H1 (cell line): ENCODE results near the gene RELN. TPM values are rescaled to one million over a fixed set of nuclear protein-coding genes. Genes with fewer than 3 reads are reported as not detected.

Experiments used
- CTCF ChIA-PET: fragments of 300-600 bp; sonication (Branson Sonifier 250); formaldehyde crosslinking; loops from one replicate; lab custom pipeline; 2021; ENCODE audit not compliant: partially characterized antibody; lab: Charles Lee
- POLR2A ChIA-PET: fragments of 300-600 bp; sonication (Branson Sonifier 250); formaldehyde crosslinking; loops from one replicate; lab custom pipeline; 2021; ENCODE audit warnings: inconsistent platforms; ENCODE audit not compliant: partially characterized antibody; lab: Charles Lee
- DNase-seq, 2 experiments: peaks; one replicate each; pipeline versions ENCODE4 v3.0.0 to v3.0.0-alpha.2; 2010 to 2022; ENCODE audit warnings: low spot score in 2 of 2, low read depth in 1 of 2, mixed read lengths in 1 of 2
- FAIRE-seq: peaks from 2 replicates; lab custom pipeline; 2011; peaks lifted over from hg19 to GRCh38; lab: Jason Lieb, UNC
- H2AFZ ChIP-seq: 2 replicates; pipeline ENCODE4 v1.8.1; 2012; ENCODE audit warnings: low read length, inconsistent platforms
- H2AK5ac ChIP-seq: 2 replicates; pipeline ENCODE4 v1.6.1; 2013; ENCODE audit warnings: low read depth, low read length
- H2BK120ac ChIP-seq: replicated peaks from 2 replicates; pipeline ENCODE3; 2013; ENCODE audit warnings: low read depth, low read length, inconsistent platforms
- H2BK12ac ChIP-seq: 2 replicates; pipeline ENCODE4 v1.6.1; 2013; ENCODE audit warnings: low read depth, low read length
- H2BK15ac ChIP-seq: 2 replicates; pipeline ENCODE4 v1.6.1; 2013; ENCODE audit warnings: low read length
- H2BK20ac ChIP-seq: 2 replicates; pipeline ENCODE4 v1.6.1; 2013; ENCODE audit warnings: low read length
- H2BK5ac ChIP-seq: 2 replicates; pipeline ENCODE4 v1.6.1; 2013; ENCODE audit warnings: low read depth, low read length
- H3K14ac ChIP-seq: 2 replicates; pipeline ENCODE4 v1.6.1; 2013; ENCODE audit warnings: inconsistent platforms; ENCODE audit not compliant: insufficient read length
- H3K18ac ChIP-seq: 2 replicates; pipeline ENCODE4 v1.6.1; 2013; ENCODE audit warnings: low read length; ENCODE audit errors: extremely low read depth
- H3K23ac ChIP-seq: 2 replicates; pipeline ENCODE4 v1.6.1; 2013; ENCODE audit warnings: inconsistent platforms; ENCODE audit not compliant: insufficient read length
- H3K23me2 ChIP-seq: 2 replicates; pipeline ENCODE4 v1.6.1; 2013; ENCODE audit warnings: low read depth, low read length
- H3K27ac ChIP-seq: 2 replicates; pipeline ENCODE4 v1.6.1; 2011; ENCODE audit warnings: low read depth, low read length, inconsistent platforms
- H3K27me3 ChIP-seq, 4 experiments: replicated peaks in 1 of 4; 1 replicate in 1 of 4; 2 replicates in 3 of 4; pipeline versions ENCODE4 v1.6.1 to v1.8.1; 2011 to 2013; ENCODE audit warnings: low read length in 3 of 4, mild to moderate bottlenecking in 3 of 4, inconsistent platforms in 2 of 4, mixed read lengths in 2 of 4, moderate library complexity in 1 of 4; ENCODE audit not compliant: control insufficient read depth in 3 of 4, insufficient read depth in 3 of 4; ENCODE audit errors: extremely low read depth in 1 of 4
- H3K36me3 ChIP-seq, 4 experiments: 2 replicates each; pipeline versions ENCODE4 v1.6.1 to v1.8.1; 2011 to 2013; ENCODE audit warnings: mild to moderate bottlenecking in 4 of 4, low read length in 3 of 4, moderate library complexity in 2 of 4, control low read depth in 1 of 4, inconsistent platforms in 1 of 4; ENCODE audit not compliant: insufficient read depth in 4 of 4, control insufficient read depth in 2 of 4
- H3K4ac ChIP-seq: replicated peaks from 2 replicates; pipeline ENCODE3; 2013; ENCODE audit warnings: low read length, low read depth, mixed read lengths, inconsistent platforms; ENCODE audit not compliant: insufficient read length
- H3K4me1 ChIP-seq, 4 experiments: replicated peaks in 1 of 4; 1 replicate in 1 of 4; 2 replicates in 3 of 4; pipeline versions ENCODE4 v1.6.1 to v1.8.1; 2011 to 2013; ENCODE audit warnings: low read length in 3 of 4, inconsistent platforms in 2 of 4, mixed read lengths in 1 of 4; ENCODE audit not compliant: insufficient read depth in 4 of 4, control insufficient read depth in 3 of 4
- H3K4me2 ChIP-seq, 2 experiments: 2 replicates each; pipeline versions ENCODE4 v1.6.1 to v1.8.1; 2011 to 2013; ENCODE audit warnings: low read depth in 2 of 2, low read length in 2 of 2, control low read depth in 1 of 2, inconsistent platforms in 1 of 2, mild to moderate bottlenecking in 1 of 2; ENCODE audit not compliant: insufficient read depth in 1 of 2
- H3K4me3 ChIP-seq, 4 experiments: fragments of 200-600, 300-600 bp in 1 of 4; sonication (generic), shearing (Covaris generic), sonication (Bioruptor Twin) in 1 of 4; 2 replicates each; pipeline versions ENCODE4 v1.5.1 to v1.8.1; 2011 to 2016; ENCODE audit warnings: low read length in 4 of 4, low read depth in 3 of 4, control low read depth in 2 of 4, inconsistent platforms in 2 of 4, mild to moderate bottlenecking in 2 of 4, mixed read lengths in 1 of 4, moderate library complexity in 1 of 4; ENCODE audit not compliant: insufficient read depth in 2 of 4; ENCODE audit errors: extremely low read depth in 1 of 4
- H3K56ac ChIP-seq: replicated peaks from 2 replicates; pipeline ENCODE3; 2013; ENCODE audit warnings: low read depth, mild to moderate bottlenecking, mixed read lengths, low read length, inconsistent platforms; ENCODE audit not compliant: insufficient read length
- H3K79me1 ChIP-seq: 2 replicates; pipeline ENCODE4 v1.6.1; 2013; ENCODE audit warnings: low read depth, low read length, control low read depth
- H3K79me2 ChIP-seq, 2 experiments: 2 replicates each; pipeline versions ENCODE4 v1.6.1 to v1.8.1; 2012 to 2013; ENCODE audit warnings: low read length in 2 of 2, mild to moderate bottlenecking in 2 of 2, inconsistent platforms in 1 of 2; ENCODE audit not compliant: insufficient read depth in 2 of 2, control insufficient read depth in 1 of 2
- H3K9ac ChIP-seq, 4 experiments: replicated peaks in 1 of 4; 1 replicate in 1 of 4; 2 replicates in 3 of 4; pipeline versions ENCODE4 v1.6.1 to v1.8.1; 2011 to 2013; ENCODE audit warnings: low read depth in 3 of 4, low read length in 3 of 4, control low read depth in 2 of 4, mild to moderate bottlenecking in 2 of 4, moderate library complexity in 2 of 4, inconsistent platforms in 1 of 4; ENCODE audit errors: extremely low read depth in 1 of 4
- H3K9me3 ChIP-seq, 2 experiments: 2 replicates each; pipeline versions ENCODE4 v1.6.1 to v1.8.1; 2012 to 2013; ENCODE audit warnings: mild to moderate bottlenecking in 2 of 2, moderate library complexity in 2 of 2, control low read depth in 1 of 2, inconsistent platforms in 1 of 2, low read depth in 1 of 2, low read length in 1 of 2, mixed read lengths in 1 of 2; ENCODE audit not compliant: insufficient read depth in 2 of 2
- H4K20me1 ChIP-seq, 2 experiments: replicated peaks in 1 of 2; 2 replicates each; pipeline versions ENCODE3 to v1.8.1; 2011 to 2013; ENCODE audit warnings: inconsistent platforms in 2 of 2, low read length in 2 of 2, mild to moderate bottlenecking in 1 of 2; ENCODE audit not compliant: insufficient read depth in 2 of 2, control insufficient read depth in 1 of 2
- H4K5ac ChIP-seq: 2 replicates; pipeline ENCODE4 v1.6.1; 2013; ENCODE audit warnings: low read length, low read depth, mixed read lengths, inconsistent platforms; ENCODE audit not compliant: insufficient read length
- H4K8ac ChIP-seq: 2 replicates; pipeline ENCODE4 v1.8.0; 2013; ENCODE audit warnings: mild to moderate bottlenecking, moderate library complexity, low read length, inconsistent platforms; ENCODE audit not compliant: insufficient read depth; ENCODE audit errors: extremely low read depth
- H4K91ac ChIP-seq: replicated peaks from 2 replicates; pipeline ENCODE3; 2013; ENCODE audit warnings: low read length, mixed read lengths, inconsistent platforms; ENCODE audit not compliant: insufficient read length
- JUND ChIP-seq: IDR thresholded peaks from 2 replicates; pipeline ENCODE4 v1.6.1; 2011; ENCODE audit warnings: mild to moderate bottlenecking, improper control_type of control experiment, low read length
- SP2 ChIP-seq: IDR thresholded peaks from 2 replicates; pipeline ENCODE4 v1.6.1; 2012; ENCODE audit warnings: mild to moderate bottlenecking, low read length, inconsistent platforms
- WGBS, 2 experiments: shearing (Covaris generic) in 1 of 2; methylation state at CpG; one replicate each; pipeline versions ENCODE4 v1.1.6 to v1.1.7; 2013 to 2015; ENCODE audit warnings: low lambda C conversion rate in 2 of 2, mixed read lengths in 2 of 2, inconsistent platforms in 1 of 2, low coverage in 1 of 2, missing lambda C conversion rate in 1 of 2; ENCODE audit not compliant: insufficient replicate concordance in 2 of 2, insufficient coverage in 1 of 2, insufficient read length in 1 of 2; ENCODE audit errors: extremely low coverage in 1 of 2, missing lambda C conversion rate in 1 of 2; 5-methylcytosine and 5-hydroxymethylcytosine counted together
- polyA plus RNA-seq, 7 experiments: library from polyadenylated mRNA; depleted of rRNA in 3 of 7; stranded (reverse) in 5 of 7; unstranded in 2 of 7; fragments of >200 nt in 5 of 7; fragments of 200-250 nt in 2 of 7; gene quantifications; 1 replicate in 5 of 7; 2 replicates in 1 of 7; 4 replicates in 1 of 7; pipeline versions ENCODE4 v1.2.1 to v1.2.3, GENCODE V29; 2011 to 2013; ENCODE audit warnings: missing spikeins in 2 of 7, mixed read lengths in 2 of 7
- total RNA-seq: library from RNA; stranded (reverse); fragmentation: NEBNext Ultra II Directional; extraction: Animal tissue kit (Norgen Biotek cat#: 25700); gene quantifications from 2 replicates; pipeline ENCODE4 v1.2.1, GENCODE V29; 2021

Gene RELN
- total and polyA plus RNA-seq, 2 of the 8 experiments (the other 6 are each of a cell fraction or from before 2014, with no cell fraction given), result 0.03 to 0.07 TPM

- Histone ChIP-seq H2AFZ (no peak overlapping the region), H3K4me3 (no peak overlapping the region), H3K4me2 (no peak overlapping the region), H3K56ac (no peak overlapping the region), H4K91ac (no peak overlapping the region), H3K4ac (no peak overlapping the region), H2AK5ac (no peak overlapping the region), H3K27ac (no peak overlapping the region), H2BK15ac (no peak overlapping the region), H4K5ac (no peak overlapping the region), H3K4me1 (no peaks in the 10 kb centered on the region), H2BK12ac (no peak overlapping the region), H3K23ac (no peak overlapping the region), H3K79me1 (no peaks in the 10 kb centered on the region), H3K9ac (no peak overlapping the region), H2BK20ac (no peak overlapping the region), H2BK120ac (no peak overlapping the region), H4K8ac (no peak overlapping the region), H4K20me1 (no peaks in the 10 kb centered on the region), H3K79me2 (no peaks in the 10 kb centered on the region), H3K27me3 (no peaks in the 10 kb centered on the region), H2BK5ac (no peak overlapping the region), H3K23me2 (no peaks in the 10 kb centered on the region), H3K36me3 (no peaks in the 10 kb centered on the region), H3K18ac (no peak overlapping the region), H3K14ac (no peak overlapping the region), H3K9me3 (no peaks in the 10 kb centered on the region)
- DNase-seq (no peak), FAIRE-seq (no peak)
- CTCF ChIA-PET, result interaction anchor here (0.6 kb wide), 1 partner anchor 226 kb away, joined by 4 read pairs; no protein-coding TSS in a partner anchor
- WGBS, 2 experiments, result 94% methylated on average over 2 of the region's 2 CpGs; no CpG with 5 or more reads in 1 of the 2 experiments
- TF ChIP-seq JUND (no peak), SP2 (no peak)
- POLR2A ChIA-PET, result no interaction called here
These were observed 67.1 kb downstream of the RELN start for GRCh38 chr7:103922407-103922806.
